ENCODE measurements around the gene GSTO1. TPM values are rescaled to one million over a fixed set of nuclear protein-coding genes. Genes with fewer than 3 reads are reported as not detected.
A peak's percentile ranks its signal among the peaks of the same experiment; 100 is the strongest.

The GSTO1 gene
- total and polyA plus RNA-seq, 9 of the 15 experiments (the other 6 are each of a cell fraction or from before 2014, with no cell fraction given) = 136 to 592 (median 237) TPM

DNA sequence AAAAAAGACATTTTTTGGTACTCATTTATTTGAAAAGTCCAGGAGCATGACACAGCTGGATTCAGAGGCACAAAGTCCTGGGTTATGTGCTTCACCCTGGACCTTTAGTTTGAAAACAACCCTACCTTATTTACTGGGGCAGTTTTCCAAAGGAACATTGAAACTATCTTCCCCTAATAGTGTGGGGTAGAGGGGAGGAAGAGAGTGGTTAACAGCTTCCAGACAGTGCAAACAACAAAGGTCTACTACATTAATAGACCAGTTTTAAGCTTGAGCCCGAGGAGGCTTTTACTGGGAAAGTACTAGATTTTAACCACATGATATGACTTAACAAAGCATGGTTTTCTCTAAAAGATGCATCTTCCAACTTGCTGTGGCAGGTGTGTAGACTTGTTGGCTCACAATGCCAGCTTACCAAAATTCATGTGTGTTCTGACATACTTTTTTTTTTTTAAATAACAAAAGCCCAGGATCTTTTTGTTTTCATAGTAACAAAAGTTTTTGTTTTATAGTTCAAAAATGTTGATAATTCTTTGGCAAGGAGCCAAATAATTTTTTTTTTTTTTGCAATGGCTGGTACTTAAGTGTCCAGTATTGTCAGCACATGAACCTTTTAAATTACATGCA, 1.8 kb downstream of the GSTO1 start (continued):
- TF ChIP-seq, protein P1, sequence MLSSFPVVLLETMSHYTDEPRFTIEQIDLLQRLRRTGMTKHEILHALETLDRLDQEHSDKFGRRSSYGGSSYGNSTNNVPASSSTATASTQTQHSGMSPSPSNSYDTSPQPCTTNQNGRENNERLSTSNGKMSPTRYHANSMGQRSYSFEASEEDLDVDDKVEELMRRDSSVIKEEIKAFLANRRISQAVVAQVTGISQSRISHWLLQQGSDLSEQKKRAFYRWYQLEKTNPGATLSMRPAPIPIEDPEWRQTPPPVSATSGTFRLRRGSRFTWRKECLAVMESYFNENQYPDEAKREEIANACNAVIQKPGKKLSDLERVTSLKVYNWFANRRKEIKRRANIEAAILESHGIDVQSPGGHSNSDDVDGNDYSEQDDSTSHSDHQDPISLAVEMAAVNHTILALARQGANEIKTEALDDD (IDR thresholded peaks at IDR 0.05) = 0 out of 2 replicates have a peak, but pooled peaks have one; percentile 25
- TF ChIP-seq MYBL2 (IDR thresholded peaks at IDR 0.05; ENCODE audit: low read depth) = no peak
- TF ChIP-seq MYBL2 (CRISPR knock-in tag; IDR thresholded peaks at IDR 0.05; ENCODE audit: borderline replicate concordance) = no peak
- no peak for TF ChIP-seq ERF (CRISPR knock-in tag; IDR thresholded peaks at IDR 0.05)
- peak; percentile 63; the same call in 1 of the 2 replicates for TF ChIP-seq MYNN (IDR thresholded peaks at IDR 0.05)
- TF ChIP-seq MYNN (CRISPR knock-in tag; IDR thresholded peaks at IDR 0.05) = no peak
- no peak for TF ChIP-seq RBM25 (IDR thresholded peaks at IDR 0.05; ENCODE audit: low read depth, low read length, severe bottlenecking)
- no peak for TF ChIP-seq ZNF140 (CRISPR knock-in tag; IDR thresholded peaks at IDR 0.05)
- TF ChIP-seq ARID1B (IDR thresholded peaks at IDR 0.05) = no peak
- no peak for TF ChIP-seq GTF2E2 (tag; IDR thresholded peaks at IDR 0.05)
- TF ChIP-seq CHD4 (IDR thresholded peaks at IDR 0.05; ENCODE audit: insufficient read depth, insufficient replicate concordance, low read depth, low read length, poor library complexity, severe bottlenecking) = no peak
- TF ChIP-seq ZNF263 (CRISPR knock-in tag; IDR thresholded peaks at IDR 0.05; ENCODE audit: borderline replicate concordance) = no peak
- TF ChIP-seq, protein P2, sequence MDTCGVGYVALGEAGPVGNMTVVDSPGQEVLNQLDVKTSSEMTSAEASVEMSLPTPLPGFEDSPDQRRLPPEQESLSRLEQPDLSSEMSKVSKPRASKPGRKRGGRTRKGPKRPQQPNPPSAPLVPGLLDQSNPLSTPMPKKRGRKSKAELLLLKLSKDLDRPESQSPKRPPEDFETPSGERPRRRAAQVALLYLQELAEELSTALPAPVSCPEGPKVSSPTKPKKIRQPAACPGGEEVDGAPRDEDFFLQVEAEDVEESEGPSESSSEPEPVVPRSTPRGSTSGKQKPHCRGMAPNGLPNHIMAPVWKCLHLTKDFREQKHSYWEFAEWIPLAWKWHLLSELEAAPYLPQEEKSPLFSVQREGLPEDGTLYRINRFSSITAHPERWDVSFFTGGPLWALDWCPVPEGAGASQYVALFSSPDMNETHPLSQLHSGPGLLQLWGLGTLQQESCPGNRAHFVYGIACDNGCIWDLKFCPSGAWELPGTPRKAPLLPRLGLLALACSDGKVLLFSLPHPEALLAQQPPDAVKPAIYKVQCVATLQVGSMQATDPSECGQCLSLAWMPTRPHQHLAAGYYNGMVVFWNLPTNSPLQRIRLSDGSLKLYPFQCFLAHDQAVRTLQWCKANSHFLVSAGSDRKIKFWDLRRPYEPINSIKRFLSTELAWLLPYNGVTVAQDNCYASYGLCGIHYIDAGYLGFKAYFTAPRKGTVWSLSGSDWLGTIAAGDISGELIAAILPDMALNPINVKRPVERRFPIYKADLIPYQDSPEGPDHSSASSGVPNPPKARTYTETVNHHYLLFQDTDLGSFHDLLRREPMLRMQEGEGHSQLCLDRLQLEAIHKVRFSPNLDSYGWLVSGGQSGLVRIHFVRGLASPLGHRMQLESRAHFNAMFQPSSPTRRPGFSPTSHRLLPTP (IDR thresholded peaks at IDR 0.05; ENCODE audit: borderline replicate concordance, extremely low read depth, insufficient read length) = no peak
- no peak for TF ChIP-seq ZFP36 (IDR thresholded peaks at IDR 0.05; ENCODE audit: low read depth, low read length, partially characterized antibody)
- peak; percentile 32; the same call in 1 of the 2 replicates for TF ChIP-seq ZNF316 (IDR thresholded peaks at IDR 0.05)
- no peak for TF ChIP-seq ZNF586 (CRISPR knock-in tag; conservative IDR thresholded peaks at IDR 0.05)
